Thyroid gland (tissue), 4 donors: ENCODE measurements around the gene G0S2.

Source experiments
- POLR2A ChIP-seq, 2 donors: fragments of 450-650 bp; IDR thresholded peaks; one replicate each; pipeline ENCODE4 v1.6.1; 2017; ENCODE audit warnings: antibody characterized with exemption in 2 of 2, mild to moderate bottlenecking in 2 of 2, moderate library complexity in 1 of 2
- TF ChIP-seq, protein P1 (sequence below), 6 experiments: fragments of 200-600 bp in 3 of 6; fragments of 450-650 bp in 3 of 6; sonication (generic) in 3 of 6; IDR thresholded peaks; one replicate each; pipeline ENCODE4 v1.5.1; 2016 to 2019; ENCODE audit warnings: antibody characterized with exemption in 6 of 6, mild to moderate bottlenecking in 2 of 6, inconsistent platforms in 1 of 6, moderate library complexity in 1 of 6

DNA sequence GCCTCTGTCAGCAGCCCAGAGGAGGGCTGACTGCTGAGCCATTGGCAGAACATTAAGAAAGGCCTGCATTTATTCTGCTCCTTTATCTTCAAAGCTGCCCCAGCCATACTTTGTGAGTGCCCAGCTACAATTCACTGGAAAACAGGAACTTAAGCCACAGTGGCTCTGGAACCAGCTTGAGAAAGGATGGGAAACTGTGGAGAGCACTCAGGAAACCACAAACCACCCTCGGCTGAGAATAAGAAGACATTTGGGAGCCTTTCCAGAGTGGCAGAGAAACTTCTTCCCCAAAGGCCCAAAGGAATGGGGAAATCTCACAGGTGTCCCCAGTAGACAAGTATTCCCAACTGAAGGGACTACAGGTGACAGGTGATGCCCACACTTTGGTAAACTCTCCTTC, 24.8 kb upstream of the G0S2 start:
- TF ChIP-seq, protein P1, sequence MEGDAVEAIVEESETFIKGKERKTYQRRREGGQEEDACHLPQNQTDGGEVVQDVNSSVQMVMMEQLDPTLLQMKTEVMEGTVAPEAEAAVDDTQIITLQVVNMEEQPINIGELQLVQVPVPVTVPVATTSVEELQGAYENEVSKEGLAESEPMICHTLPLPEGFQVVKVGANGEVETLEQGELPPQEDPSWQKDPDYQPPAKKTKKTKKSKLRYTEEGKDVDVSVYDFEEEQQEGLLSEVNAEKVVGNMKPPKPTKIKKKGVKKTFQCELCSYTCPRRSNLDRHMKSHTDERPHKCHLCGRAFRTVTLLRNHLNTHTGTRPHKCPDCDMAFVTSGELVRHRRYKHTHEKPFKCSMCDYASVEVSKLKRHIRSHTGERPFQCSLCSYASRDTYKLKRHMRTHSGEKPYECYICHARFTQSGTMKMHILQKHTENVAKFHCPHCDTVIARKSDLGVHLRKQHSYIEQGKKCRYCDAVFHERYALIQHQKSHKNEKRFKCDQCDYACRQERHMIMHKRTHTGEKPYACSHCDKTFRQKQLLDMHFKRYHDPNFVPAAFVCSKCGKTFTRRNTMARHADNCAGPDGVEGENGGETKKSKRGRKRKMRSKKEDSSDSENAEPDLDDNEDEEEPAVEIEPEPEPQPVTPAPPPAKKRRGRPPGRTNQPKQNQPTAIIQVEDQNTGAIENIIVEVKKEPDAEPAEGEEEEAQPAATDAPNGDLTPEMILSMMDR (IDR thresholded peaks at IDR 0.05): no peak
- no peak for TF ChIP-seq POLR2A (IDR thresholded peaks at IDR 0.05)
